Uterus (tissue), 2 donors: ENCODE data around the gene PKN3.

Experiments used
- POLR2A ChIP-seq, 2 donors: fragments of 450-650 bp; IDR thresholded peaks; one replicate each; pipeline ENCODE4 v1.6.1; 2016; ENCODE audit warnings: antibody characterized with exemption in 2 of 2, mild to moderate bottlenecking in 1 of 2, moderate library complexity in 1 of 2
- TF ChIP-seq, protein P1 (sequence below), 4 experiments: fragments of 200-600 bp in 2 of 4; fragments of 450-650 bp in 2 of 4; sonication (generic) in 2 of 4; IDR thresholded peaks; one replicate each; pipeline ENCODE4 v1.5.1; 2016 to 2019; ENCODE audit warnings: antibody characterized with exemption in 4 of 4, mild to moderate bottlenecking in 2 of 4, moderate library complexity in 1 of 4

DNA sequence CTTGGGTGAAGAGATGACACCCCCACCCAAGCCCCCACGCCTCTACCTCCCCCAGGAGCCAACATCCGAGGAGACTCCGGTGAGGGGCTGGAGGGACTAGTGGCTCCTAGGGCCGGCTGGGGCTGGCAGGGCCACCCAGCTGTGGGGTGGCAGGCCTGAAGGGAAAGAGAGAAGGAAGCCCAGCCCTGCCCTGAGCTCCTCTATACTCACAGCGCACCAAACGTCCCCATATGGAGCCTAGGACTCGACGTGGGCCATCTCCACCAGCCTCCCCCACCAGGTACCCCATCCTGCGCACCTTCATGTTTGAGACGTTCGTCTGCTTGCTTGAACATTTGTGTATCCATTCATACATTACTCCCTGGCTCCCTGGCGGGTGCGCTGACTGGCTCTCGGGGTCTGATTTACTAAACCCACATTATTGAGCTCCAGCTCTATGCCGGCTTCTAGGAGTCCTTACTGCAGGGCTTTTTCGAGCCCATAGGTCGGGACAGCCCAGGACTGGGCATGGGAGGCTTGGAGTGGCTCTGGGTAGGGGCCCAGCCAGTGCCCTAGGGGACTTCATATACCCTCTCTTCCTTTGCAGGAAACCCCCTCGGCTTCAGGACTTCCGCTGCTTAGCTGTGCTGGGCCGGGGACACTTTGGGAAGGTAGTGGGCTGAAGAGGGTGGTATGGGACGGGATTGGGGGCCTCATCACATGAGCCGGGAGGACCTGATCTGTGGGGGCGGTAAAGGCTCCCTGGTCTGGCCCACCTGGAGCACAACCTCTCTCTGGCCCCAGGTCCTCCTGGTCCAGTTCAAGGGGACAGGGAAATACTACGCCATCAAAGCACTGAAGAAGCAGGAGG is 12.5 kb downstream of the PKN3 start:
- TF ChIP-seq, protein P1, sequence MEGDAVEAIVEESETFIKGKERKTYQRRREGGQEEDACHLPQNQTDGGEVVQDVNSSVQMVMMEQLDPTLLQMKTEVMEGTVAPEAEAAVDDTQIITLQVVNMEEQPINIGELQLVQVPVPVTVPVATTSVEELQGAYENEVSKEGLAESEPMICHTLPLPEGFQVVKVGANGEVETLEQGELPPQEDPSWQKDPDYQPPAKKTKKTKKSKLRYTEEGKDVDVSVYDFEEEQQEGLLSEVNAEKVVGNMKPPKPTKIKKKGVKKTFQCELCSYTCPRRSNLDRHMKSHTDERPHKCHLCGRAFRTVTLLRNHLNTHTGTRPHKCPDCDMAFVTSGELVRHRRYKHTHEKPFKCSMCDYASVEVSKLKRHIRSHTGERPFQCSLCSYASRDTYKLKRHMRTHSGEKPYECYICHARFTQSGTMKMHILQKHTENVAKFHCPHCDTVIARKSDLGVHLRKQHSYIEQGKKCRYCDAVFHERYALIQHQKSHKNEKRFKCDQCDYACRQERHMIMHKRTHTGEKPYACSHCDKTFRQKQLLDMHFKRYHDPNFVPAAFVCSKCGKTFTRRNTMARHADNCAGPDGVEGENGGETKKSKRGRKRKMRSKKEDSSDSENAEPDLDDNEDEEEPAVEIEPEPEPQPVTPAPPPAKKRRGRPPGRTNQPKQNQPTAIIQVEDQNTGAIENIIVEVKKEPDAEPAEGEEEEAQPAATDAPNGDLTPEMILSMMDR (IDR thresholded peaks at IDR 0.05) = no peak
- TF ChIP-seq POLR2A (IDR thresholded peaks at IDR 0.05) = no peak
